HepG2 (cell line): Measurements from ENCODE around the gene VIT. TPM values are rescaled to one million over a fixed set of nuclear protein-coding genes. Genes with fewer than 3 reads are reported as not detected.

Experiments used
- ATAC-seq: fragments of 200-7000 bp; cut with Tn5 transposase; 3 replicates; pipeline ENCODE4 v1.9.1; 2020; ENCODE audit warnings: mild to moderate bottlenecking, moderate library complexity
- BruUV-seq: library from RNA; stranded (reverse); fragments of 400-500 nt; replicated peaks from 2 replicates; lab custom pipeline; 2021; lab: Mats Ljungman, UMichigan
- CTCF ChIA-PET: fragments of 300-600 bp; formaldehyde crosslinking; extraction: SDS; loops from one replicate; lab custom pipeline; 2021; ENCODE audit warnings: low total read pairs, inconsistent platforms, low intra/inter-chr PET ratio; lab: Yijun Ruan, JAX
- POLR2A ChIA-PET: fragments of 350-600 bp; sonication (Branson Sonifier 250); formaldehyde crosslinking; loops from one replicate; lab custom pipeline; 2020; ENCODE audit warnings: antibody characterized with exemption, inconsistent platforms; lab: Yijun Ruan, JAX
- DNase-seq: peaks from one replicate; pipeline ENCODE4 v3.0.0-alpha.2; 2015; ENCODE audit warnings: low spot score
- FAIRE-seq: peaks from 3 replicates; lab custom pipeline; 2011; peaks lifted over from hg19 to GRCh38; lab: Jason Lieb, UNC
- H2AFZ ChIP-seq: one replicate; pipeline ENCODE4 v1.6.1; 2011; ENCODE audit warnings: low read length, inconsistent platforms
- H3K27ac ChIP-seq: fragments of 300-600 bp; 3 replicates; pipeline ENCODE4 v1.8.0; 2011; ENCODE audit warnings: mixed run types, mild to moderate bottlenecking, mixed read lengths, low read length, inconsistent platforms; ENCODE audit not compliant: insufficient read depth; ENCODE audit errors: extremely low read length
- H3K27me3 ChIP-seq, 2 experiments: fragments of 200-600 bp in 1 of 2; 2 replicates in 1 of 2; 3 replicates in 1 of 2; pipeline versions ENCODE4 v1.6.0 to v1.8.0; 2011; ENCODE audit warnings: low read length in 2 of 2, mild to moderate bottlenecking in 2 of 2, moderate library complexity in 2 of 2, inconsistent platforms in 1 of 2; ENCODE audit not compliant: insufficient read depth in 2 of 2, control insufficient read depth in 1 of 2
- H3K36me3 ChIP-seq, 2 experiments: fragments of 200-600 bp in 1 of 2; replicated peaks in 1 of 2; 2 replicates in 1 of 2; 3 replicates in 1 of 2; pipeline versions ENCODE4 v1.5.1 to v1.8.0; 2011; ENCODE audit warnings: low read length in 2 of 2, inconsistent platforms in 1 of 2; ENCODE audit not compliant: insufficient read depth in 2 of 2, control insufficient read depth in 1 of 2
- H3K4me1 ChIP-seq: 2 replicates; pipeline ENCODE4 v1.5.1; 2012; ENCODE audit warnings: low read length, inconsistent platforms; ENCODE audit not compliant: insufficient read depth
- H3K4me2 ChIP-seq: 2 replicates; pipeline ENCODE4 v1.6.0; 2011; ENCODE audit warnings: low read depth, low read length, inconsistent platforms
- H3K4me3 ChIP-seq, 3 experiments: fragments of 200-600 bp in 1 of 3; sonication (generic), shearing (Covaris generic) in 1 of 3; replicated peaks in 1 of 3; 2 replicates each; pipeline ENCODE4 v1.5.1; 2011 to 2016; ENCODE audit warnings: low read length in 3 of 3, inconsistent platforms in 2 of 3, low read depth in 2 of 3, mild to moderate bottlenecking in 2 of 3, control low read depth in 1 of 3, mixed read lengths in 1 of 3; ENCODE audit not compliant: insufficient read depth in 1 of 3
- H3K79me2 ChIP-seq: one replicate; pipeline ENCODE4 v1.6.1; 2011; ENCODE audit warnings: low read length, inconsistent platforms; ENCODE audit not compliant: insufficient read depth
- H3K9ac ChIP-seq: 2 replicates; pipeline ENCODE4 v1.6.0; 2011; ENCODE audit warnings: mild to moderate bottlenecking, low read depth, low read length, inconsistent platforms; ENCODE audit not compliant: insufficient read depth
- H3K9me3 ChIP-seq: 2 replicates; pipeline ENCODE4 v1.5.1; 2012; ENCODE audit warnings: mild to moderate bottlenecking, low read length
- H4K20me1 ChIP-seq: 2 replicates; pipeline ENCODE4 v1.6.0; 2011; ENCODE audit warnings: inconsistent platforms, mild to moderate bottlenecking, low read length, moderate library complexity; ENCODE audit not compliant: insufficient read depth
- CTCF ChIP-seq: sonication (generic); formaldehyde crosslinking; IDR thresholded peaks from 2 replicates; pipeline ENCODE4 v1.5.0; 2020; ENCODE audit warnings: mild to moderate bottlenecking, missing genetic modification reagents, moderate library complexity
- GMEB1 ChIP-seq: sonication (generic); formaldehyde crosslinking; IDR thresholded peaks from 2 replicates; pipeline ENCODE4 v1.5.1; 2020; ENCODE audit warnings: missing genetic modification reagents, mild to moderate bottlenecking, borderline replicate concordance
- KAT8 ChIP-seq: IDR thresholded peaks from 2 replicates; pipeline ENCODE4 v1.6.1; 2016; ENCODE audit warnings: missing genetic modification reagents, missing compliant biosample characterization
- PREB ChIP-seq: sonication (generic); formaldehyde crosslinking; IDR thresholded peaks from 2 replicates; pipeline ENCODE4 v1.4.0; 2020; ENCODE audit warnings: missing genetic modification reagents
- RBFOX2 ChIP-seq: fragments of 200-400 bp; formaldehyde crosslinking; IDR thresholded peaks from 2 replicates; pipeline ENCODE4 v1.6.1; 2017; ENCODE audit warnings: low read depth, mild to moderate bottlenecking, low read length
- RFX3 ChIP-seq: IDR thresholded peaks from 2 replicates; pipeline ENCODE4 v1.6.1; 2016; ENCODE audit warnings: missing biosample characterization, missing genetic modification reagents
- SRSF1 ChIP-seq: fragments of 200-400 bp; formaldehyde crosslinking; optimal IDR thresholded peaks from 2 replicates; pipeline ENCODE3; 2017; ENCODE audit warnings: mild to moderate bottlenecking, low read depth, low read length, moderate library complexity
- STAG1 ChIP-seq: sonication (generic); formaldehyde crosslinking; IDR thresholded peaks from 2 replicates; pipeline ENCODE4 v1.4.0; 2020; ENCODE audit warnings: missing genetic modification reagents
- ZBTB21 ChIP-seq: sonication (generic); formaldehyde crosslinking; IDR thresholded peaks from 2 replicates; pipeline ENCODE4 v1.4.0; 2020; ENCODE audit warnings: missing genetic modification reagents
- ZNF570 ChIP-seq: sonication (generic); formaldehyde crosslinking; IDR thresholded peaks from 2 replicates; pipeline ENCODE4 v1.4.0; 2020; ENCODE audit warnings: mild to moderate bottlenecking, missing genetic modification reagents, borderline replicate concordance
- ZNF746 ChIP-seq: sonication (generic); formaldehyde crosslinking; IDR thresholded peaks from 2 replicates; pipeline ENCODE4 v1.8.0; 2022; ENCODE audit warnings: mild to moderate bottlenecking, missing genetic modification reagents
- WGBS: methylation state at CpG from one replicate; pipeline ENCODE4 v1.1.6; 2017; ENCODE audit warnings: low lambda C conversion rate; 5-methylcytosine and 5-hydroxymethylcytosine counted together
- in situ Hi-C: cut with HindIII; loops from 2 replicates; pipeline ENCODE4 v1.10.0; 2017; ENCODE audit warnings: low pct_unique_long_range_greater_than_20kb; ENCODE audit not compliant: extremely low pct_ligation_motif_present
- intact Hi-C: fragments of 100-400 bp; cut with micrococcal nuclease; formaldehyde crosslinking; loops from one replicate; pipeline ENCODE4 v1.10.0; 2022; ENCODE audit not compliant: unreplicated experiment
- polyA plus RNA-seq, 8 experiments: library from polyadenylated mRNA; depleted of rRNA in 3 of 8; stranded (reverse) in 7 of 8; unstranded in 1 of 8; fragments of >200 nt; fragmentation: Illumina TruSeq in 4 of 8; extraction: Trizol in 4 of 8; gene quantifications; 2 replicates each; pipeline versions ENCODE4 v1.2.1 to v1.2.3, GENCODE V29; 2011 to 2016; ENCODE audit warnings: low read depth in 4 of 8, missing spikeins in 1 of 8, mixed read lengths in 1 of 8; ENCODE audit not compliant: insufficient read depth in 1 of 8
- total RNA-seq, 5 experiments: library from RNA; depleted of rRNA; stranded (reverse); fragments of >200 nt; fragmentation: Illumina TruSeq; extraction: Trizol; gene quantifications; 2 replicates each; pipeline ENCODE4 v1.2.3, GENCODE V29; 2016; ENCODE audit warnings: low read depth in 1 of 5

Gene VIT
- total and polyA plus RNA-seq, 2 of the 13 experiments (the other 11 are each of a cell fraction or from before 2014, with no cell fraction given) = not detected

- ChIA-PET CTCF (no interaction called here), POLR2A (no interaction called here)
- H3K79me2 ChIP-seq = no peaks in the 10 kb centered on the region
- WGBS = 2% methylated on average over 7 of the region's 7 CpGs
- DNase-seq (no peak), FAIRE-seq (no peak), ATAC-seq (peak; percentile 88)
- H2AFZ ChIP-seq = no peak overlapping the region
- in situ Hi-C loops (no loop called here), intact Hi-C loops (no loop called here)
- H3K36me3 ChIP-seq = no peaks in the 10 kb centered on the region
- no TSS peak for BruUV-seq
- H3K9me3 ChIP-seq = no peaks in the 10 kb centered on the region
- H3K4me2 ChIP-seq = no peak overlapping the region
- no peak overlapping the region for H3K9ac ChIP-seq
- peaks cover 0 to 5% of the 10 kb centered on the region in 2 experiments; a peak in 1 of 5 replicates for H3K27me3 ChIP-seq
- no peak overlapping the region for H3K27ac ChIP-seq
- TF ChIP-seq CTCF (CRISPR knock-in tag) (0 out of 2 replicates have a peak, but pooled peaks have one; percentile 16), ZBTB21 (CRISPR knock-in tag) (no peak), PREB (CRISPR knock-in tag) (no peak), RFX3 (CRISPR knock-in tag) (no peak), STAG1 (CRISPR knock-in tag) (peak; percentile 26; the same call in 1 of the 2 replicates), ZNF570 (CRISPR knock-in tag) (no peak), KAT8 (CRISPR knock-in tag) (no peak), SRSF1 (no peak), GMEB1 (no peak), RBFOX2 (no peak), ZNF746 (CRISPR knock-in tag) (no peak)
- no peaks in the 10 kb centered on the region for H4K20me1 ChIP-seq
- H3K4me3 ChIP-seq = no peak overlapping the region
- peaks cover 7% of the 10 kb centered on the region for H3K4me1 ChIP-seq
Observed at GRCh38 chr2:36695746-36696415, 626 bp upstream of the VIT start.
